Kidney (tissue), 14 donors: ENCODE data around the gene AUTS2. TPM values are rescaled to one million over a fixed set of nuclear protein-coding genes. Genes with fewer than 3 reads are reported as not detected.

Experiments used
- DNase-seq, 5 donors: peaks; one replicate each; pipeline ENCODE4 v3.0.0-alpha.2; 2013 to 2020
- FAIRE-seq: peaks from 2 replicates; lab custom pipeline; 2012; peaks lifted over from hg19 to GRCh38; lab: Jason Lieb, UNC
- H3K27ac ChIP-seq, 2 donors: one replicate each; pipeline ENCODE4 v1.7.0; 2013; ENCODE audit warnings: low read depth in 2 of 2, low read length in 2 of 2, inconsistent platforms in 1 of 2
- H3K27me3 ChIP-seq: one replicate; pipeline ENCODE4 v1.7.1; 2013; ENCODE audit warnings: low read length, inconsistent platforms; ENCODE audit not compliant: control insufficient read depth, insufficient read depth
- H3K36me3 ChIP-seq, 3 donors: one replicate each; pipeline versions ENCODE4 v1.7.0 to v1.7.1; 2013; ENCODE audit warnings: low read length in 3 of 3, control low read depth in 1 of 3, inconsistent platforms in 1 of 3; ENCODE audit not compliant: insufficient read depth in 3 of 3, control insufficient read depth in 2 of 3
- H3K4me1 ChIP-seq, 3 donors: one replicate each; pipeline versions ENCODE4 v1.7.0 to v1.7.1; 2013; ENCODE audit warnings: low read length in 3 of 3, inconsistent platforms in 1 of 3, low read depth in 1 of 3; ENCODE audit not compliant: control insufficient read depth in 2 of 3, insufficient read depth in 2 of 3
- H3K4me3 ChIP-seq, 3 donors: one replicate each; pipeline versions ENCODE4 v1.7.0 to v1.8.1; 2013; ENCODE audit warnings: low read length in 3 of 3, control low read depth in 1 of 3, inconsistent platforms in 1 of 3
- H3K9ac ChIP-seq, 3 donors: one replicate each; pipeline versions ENCODE4 v1.7.0 to v1.7.1; 2013; ENCODE audit warnings: low read length in 3 of 3, control low read depth in 1 of 3, inconsistent platforms in 1 of 3
- H3K9me3 ChIP-seq, 3 donors: one replicate each; pipeline versions ENCODE4 v1.7.0 to v1.7.1; 2013; ENCODE audit warnings: low read length in 3 of 3, control low read depth in 1 of 3, inconsistent platforms in 1 of 3; ENCODE audit not compliant: control insufficient read depth in 2 of 3, insufficient read depth in 1 of 3
- intact Hi-C: fragments of 100-400 bp; cut with DNase I; formaldehyde crosslinking; loops from one replicate; pipeline ENCODE4 v1.11.1; 2022
- polyA plus RNA-seq: library from polyadenylated mRNA; stranded (reverse); fragments of 350-450 nt; fragmentation: Illumina TruSeq; extraction: RNeasy Lipid Tissue Mini Kit (QIAGEN cat#74804); gene quantifications from one replicate; pipeline ENCODE4 v1.2.3, GENCODE V29; 2014; ENCODE audit warnings: low read depth, low replicate concordance; ENCODE audit not compliant: insufficient read depth
- total RNA-seq: library from RNA; stranded (reverse); fragmentation: NEBNext Ultra II Directional; extraction: Animal tissue kit (Norgen Biotek cat#: 25700); gene quantifications from one replicate; pipeline ENCODE4 v1.2.1, GENCODE V29; 2021
- TF ChIP-seq, protein P1 (sequence below): IDR thresholded peaks from 3 replicates; pipeline ENCODE4 v1.5.1; 2012; ENCODE audit warnings: mild to moderate bottlenecking, moderate library complexity, borderline replicate concordance; ENCODE audit not compliant: insufficient read depth; ENCODE audit errors: extremely low read depth
- donor health status: control.
- donor health status: control.
- donor health status: control.
- donor health status: control.
- donor health status: control.
- donor health status: DM: yes; HTN: yes; CAD: no.
- donor health status: Normal renal cell carcinoma (clear cell type).

The AUTS2 gene
- total and polyA plus RNA-seq, 2 donors from 2014 or later = 5.2 to 33.8 TPM

DNA sequence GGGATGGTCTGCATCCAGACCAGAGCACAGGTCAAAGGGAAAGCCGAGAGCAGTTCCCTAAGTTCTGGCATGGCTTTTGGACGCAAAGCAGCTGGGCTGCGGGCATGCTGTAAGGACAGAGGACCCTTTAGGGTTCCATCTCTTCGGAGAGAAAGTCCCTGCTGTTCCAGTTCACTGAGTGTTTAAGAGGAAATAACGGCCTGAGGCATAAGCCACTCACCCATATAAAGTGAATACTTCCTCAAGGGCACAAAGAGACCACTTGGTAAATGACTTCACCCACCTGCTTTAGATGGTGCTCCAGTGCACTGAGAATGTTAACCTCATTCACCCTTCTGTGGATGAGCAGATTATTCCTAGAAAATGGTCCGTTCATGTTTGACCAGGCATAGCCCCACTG lies 946.9 kb downstream of the AUTS2 start:
- H3K4me3 ChIP-seq = no peak overlapping the region
- no peak for DNase-seq
- TF ChIP-seq, protein P1, sequence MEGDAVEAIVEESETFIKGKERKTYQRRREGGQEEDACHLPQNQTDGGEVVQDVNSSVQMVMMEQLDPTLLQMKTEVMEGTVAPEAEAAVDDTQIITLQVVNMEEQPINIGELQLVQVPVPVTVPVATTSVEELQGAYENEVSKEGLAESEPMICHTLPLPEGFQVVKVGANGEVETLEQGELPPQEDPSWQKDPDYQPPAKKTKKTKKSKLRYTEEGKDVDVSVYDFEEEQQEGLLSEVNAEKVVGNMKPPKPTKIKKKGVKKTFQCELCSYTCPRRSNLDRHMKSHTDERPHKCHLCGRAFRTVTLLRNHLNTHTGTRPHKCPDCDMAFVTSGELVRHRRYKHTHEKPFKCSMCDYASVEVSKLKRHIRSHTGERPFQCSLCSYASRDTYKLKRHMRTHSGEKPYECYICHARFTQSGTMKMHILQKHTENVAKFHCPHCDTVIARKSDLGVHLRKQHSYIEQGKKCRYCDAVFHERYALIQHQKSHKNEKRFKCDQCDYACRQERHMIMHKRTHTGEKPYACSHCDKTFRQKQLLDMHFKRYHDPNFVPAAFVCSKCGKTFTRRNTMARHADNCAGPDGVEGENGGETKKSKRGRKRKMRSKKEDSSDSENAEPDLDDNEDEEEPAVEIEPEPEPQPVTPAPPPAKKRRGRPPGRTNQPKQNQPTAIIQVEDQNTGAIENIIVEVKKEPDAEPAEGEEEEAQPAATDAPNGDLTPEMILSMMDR = no peak
- intact Hi-C loops = no loop called here
- no peaks in the 10 kb centered on the region for H3K36me3 ChIP-seq
- H3K27me3 ChIP-seq = no peaks in the 10 kb centered on the region
- peaks cover 0 to 4% (median 0%) of the 10 kb centered on the region in 3 donors for H3K4me1 ChIP-seq
- FAIRE-seq = no peak
- H3K27ac ChIP-seq = no peak overlapping the region
- no peaks in the 10 kb centered on the region for H3K9me3 ChIP-seq
- H3K9ac ChIP-seq = no peak overlapping the region

DNA sequence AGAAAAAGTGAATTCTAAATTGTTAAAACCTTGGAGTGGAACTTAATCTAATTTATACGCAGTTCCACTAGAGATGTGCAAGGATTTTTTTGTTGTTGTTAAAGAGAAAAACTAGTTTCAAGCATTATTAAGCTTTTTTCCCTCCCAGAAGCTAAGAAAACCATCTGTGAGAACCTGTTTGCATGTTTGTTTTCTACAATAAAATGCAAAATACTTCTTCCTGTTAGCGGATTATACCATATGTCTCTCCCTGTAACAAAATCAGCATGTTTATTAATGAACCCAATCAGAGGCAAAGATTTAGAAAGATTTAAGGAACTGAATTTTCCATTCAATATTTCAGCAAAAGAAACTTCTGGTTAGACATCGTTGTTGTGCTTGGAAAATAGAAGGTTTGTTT lies 953.9 kb downstream of the AUTS2 start:
- H3K9ac ChIP-seq = no peak overlapping the region
- no peaks in the 10 kb centered on the region for H3K27me3 ChIP-seq
- H3K36me3 ChIP-seq = no peaks in the 10 kb centered on the region
- TF ChIP-seq, protein P1 = no peak
- H3K27ac ChIP-seq = no peak overlapping the region
- no peaks in the 10 kb centered on the region for H3K4me1 ChIP-seq
- DNase-seq = no peak
- no peaks in the 10 kb centered on the region for H3K9me3 ChIP-seq
- intact Hi-C loops = no loop called here
- H3K4me3 ChIP-seq = no peak overlapping the region
- FAIRE-seq = no peak

DNA sequence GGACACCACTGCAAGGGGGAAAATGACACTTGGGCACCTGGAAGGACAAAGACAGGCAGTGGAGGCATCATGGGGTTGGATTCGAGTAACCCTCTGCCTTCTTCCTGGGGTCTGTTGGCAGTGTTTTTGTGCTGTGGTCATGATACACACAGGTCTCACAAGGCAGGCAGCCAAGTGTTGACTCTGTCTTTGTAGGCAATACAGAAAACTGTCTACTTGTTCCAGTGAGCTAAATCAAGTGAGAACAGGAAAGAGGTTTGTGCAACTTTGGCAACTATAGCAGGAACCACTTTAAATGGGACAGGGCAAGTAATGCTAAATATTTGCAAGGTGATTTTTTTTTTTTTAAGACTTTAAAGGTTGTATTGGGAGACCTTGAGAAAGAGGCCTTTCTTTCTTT lies 955.1 kb downstream of the AUTS2 start:
- no peaks in the 10 kb centered on the region for H3K36me3 ChIP-seq
- H3K27ac ChIP-seq = no peak overlapping the region
- no peak for FAIRE-seq
- no peaks in the 10 kb centered on the region for H3K9me3 ChIP-seq
- H3K9ac ChIP-seq = no peak overlapping the region
- no peak overlapping the region for H3K4me3 ChIP-seq
- intact Hi-C loops = no loop called here
- no peaks in the 10 kb centered on the region for H3K4me1 ChIP-seq
- DNase-seq = no peak
- H3K27me3 ChIP-seq = no peaks in the 10 kb centered on the region
- TF ChIP-seq, protein P1 = no peak

DNA sequence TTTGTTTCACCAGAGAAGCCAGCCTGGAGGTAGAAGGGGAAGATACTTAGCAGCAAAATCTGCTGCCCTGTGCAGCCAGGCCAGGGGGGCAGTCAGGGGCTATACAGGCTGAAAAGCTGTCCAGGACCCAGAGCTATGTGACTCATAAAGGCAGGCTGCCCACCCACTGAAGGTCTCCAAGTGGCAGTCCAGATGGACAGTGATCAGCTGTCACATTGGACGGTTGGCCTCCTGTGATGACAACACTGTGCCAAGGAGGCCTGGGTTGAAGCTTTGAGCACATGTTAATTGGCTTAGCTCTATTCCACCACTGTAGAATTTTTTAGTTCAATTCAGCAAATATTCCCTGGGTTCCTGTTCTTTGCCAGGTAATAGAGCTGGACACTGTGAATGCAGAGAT lies 956.4 kb downstream of the AUTS2 start:
- H3K36me3 ChIP-seq = no peaks in the 10 kb centered on the region
- TF ChIP-seq, protein P1 = no peak
- no peak overlapping the region for H3K9ac ChIP-seq
- DNase-seq = no peak
- no peak overlapping the region for H3K27ac ChIP-seq
- intact Hi-C loops = no loop called here
- no peak overlapping the region for H3K4me3 ChIP-seq
- H3K9me3 ChIP-seq = no peaks in the 10 kb centered on the region
- no peaks in the 10 kb centered on the region for H3K27me3 ChIP-seq
- no peaks in the 10 kb centered on the region for H3K4me1 ChIP-seq
- no peak for FAIRE-seq
